Astrocyte (in vitro differentiated cells and primary cell): ENCODE results near the gene RHBDL1. TPM values are rescaled to one million over a fixed set of nuclear protein-coding genes. Genes with fewer than 3 reads are reported as not detected.

Source experiments
- DNase-seq: peaks from one replicate; pipeline ENCODE4 v3.0.0-alpha.2; 2010; ENCODE audit warnings: low read depth
- FAIRE-seq: peaks from 2 replicates; lab custom pipeline; 2011; peaks lifted over from hg19 to GRCh38; lab: Jason Lieb, UNC
- H2AFZ ChIP-seq: 2 replicates; pipeline ENCODE4 v1.6.0; 2012; ENCODE audit warnings: low read depth, low read length, inconsistent platforms
- H3K27ac ChIP-seq: 2 replicates; pipeline ENCODE4 v1.5.1; 2011; ENCODE audit warnings: low read depth, low read length, inconsistent platforms
- H3K27me3 ChIP-seq: 2 replicates; pipeline ENCODE4 v1.6.0; 2011; ENCODE audit warnings: low read length, inconsistent platforms; ENCODE audit not compliant: insufficient read depth
- H3K36me3 ChIP-seq: 2 replicates; pipeline ENCODE4 v1.5.1; 2011; ENCODE audit warnings: low read length, inconsistent platforms; ENCODE audit not compliant: insufficient read depth
- H3K4me1 ChIP-seq: 2 replicates; pipeline ENCODE4 v1.5.1; 2011; ENCODE audit warnings: low read length, inconsistent platforms; ENCODE audit not compliant: insufficient read depth
- H3K4me2 ChIP-seq: 2 replicates; pipeline ENCODE4 v1.6.0; 2012; ENCODE audit warnings: low read length, inconsistent platforms
- H3K4me3 ChIP-seq: 2 replicates; pipeline ENCODE4 v1.5.1; 2011; ENCODE audit warnings: low read depth, mild to moderate bottlenecking, low read length, inconsistent platforms; ENCODE audit not compliant: insufficient read depth
- H3K79me2 ChIP-seq: 2 replicates; pipeline ENCODE4 v1.6.0; 2012; ENCODE audit warnings: mild to moderate bottlenecking, low read length, inconsistent platforms; ENCODE audit not compliant: insufficient read depth
- H3K9ac ChIP-seq: 2 replicates; pipeline ENCODE4 v1.6.0; 2012; ENCODE audit warnings: mild to moderate bottlenecking, low read length, inconsistent platforms
- H3K9me3 ChIP-seq: 2 replicates; pipeline ENCODE4 v1.5.1; 2012; ENCODE audit warnings: low read depth, mild to moderate bottlenecking, low read length, inconsistent platforms; ENCODE audit not compliant: insufficient read depth
- H4K20me1 ChIP-seq: 2 replicates; pipeline ENCODE4 v1.6.0; 2012; ENCODE audit warnings: low read length, inconsistent platforms; ENCODE audit not compliant: insufficient read depth
- H3K27ac Mint-ChIP-seq: one replicate; pipeline ENCODE4 v1.8.0; 2021; ENCODE audit warnings: mild to moderate bottlenecking, mixed read lengths; ENCODE audit not compliant: unreplicated experiment
- H3K27me3 Mint-ChIP-seq: one replicate; pipeline ENCODE4 v1.8.0; 2021; ENCODE audit warnings: low read depth, mixed read lengths; ENCODE audit not compliant: unreplicated experiment
- H3K36me3 Mint-ChIP-seq: one replicate; pipeline ENCODE4 v1.8.0; 2021; ENCODE audit warnings: low read depth, mixed read lengths; ENCODE audit not compliant: unreplicated experiment
- H3K4me1 Mint-ChIP-seq: one replicate; pipeline ENCODE4 v1.8.0; 2021; ENCODE audit warnings: low read depth, mixed read lengths; ENCODE audit not compliant: unreplicated experiment
- H3K4me3 Mint-ChIP-seq: one replicate; pipeline ENCODE4 v1.8.0; 2021; ENCODE audit warnings: mild to moderate bottlenecking, moderate library complexity, mixed read lengths; ENCODE audit not compliant: unreplicated experiment
- H3K9me3 Mint-ChIP-seq: one replicate; pipeline ENCODE4 v1.8.0; 2021; ENCODE audit warnings: mild to moderate bottlenecking, mixed read lengths; ENCODE audit not compliant: unreplicated experiment
- CTCF ChIP-seq: IDR thresholded peaks from 2 replicates; pipeline ENCODE4 v1.5.1; 2011; ENCODE audit warnings: low read depth, mild to moderate bottlenecking, inconsistent platforms, low read length, moderate library complexity; ENCODE audit not compliant: insufficient read depth
- EZH2 ChIP-seq: IDR thresholded peaks from 2 replicates; pipeline ENCODE4 v1.6.1; 2012; ENCODE audit warnings: mild to moderate bottlenecking, low read length, inconsistent platforms; ENCODE audit not compliant: insufficient read depth
- total RNA-seq: library from RNA; stranded (reverse); gene quantifications from 2 replicates; pipeline ENCODE4 v1.2.1, GENCODE V29; 2021

The RHBDL1 gene
- total RNA-seq, 1 donor from 2014 or later = 4.9 TPM

- Histone ChIP-seq H3K4me3 (no peak overlapping the region), H3K9me3 (no peaks in the 10 kb centered on the region), H3K79me2 (peaks cover 7% of the 10 kb centered on the region), H3K36me3 (no peaks in the 10 kb centered on the region), H3K9ac (no peak overlapping the region), H3K27me3 (no peaks in the 10 kb centered on the region), H3K4me1 (peaks cover 38% of the 10 kb centered on the region), H3K27ac (no peak overlapping the region), H2AFZ (no peak overlapping the region), H4K20me1 (peaks cover 47% of the 10 kb centered on the region), H3K4me2 (no peak overlapping the region)
- FAIRE-seq (no peak), DNase-seq (no peak)
- no peaks in the 10 kb centered on the region for H3K4me1 Mint-ChIP-seq
- no peaks in the 10 kb centered on the region for H3K27me3 Mint-ChIP-seq
- H3K36me3 Mint-ChIP-seq = no peaks in the 10 kb centered on the region
- no peak overlapping the region for H3K27ac Mint-ChIP-seq
- peak overlapping the region; percentile 20 for H3K4me3 Mint-ChIP-seq
- no peaks in the 10 kb centered on the region for H3K9me3 Mint-ChIP-seq
- no peak for TF ChIP-seq EZH2
- TF ChIP-seq CTCF = no peak
These were observed 42.9 kb downstream of the RHBDL1 start for GRCh38 chr16:718389-718788.

GRCh38 chr16:718922-719321, 43.5 kb downstream of the RHBDL1 start:
- H3K4me2 ChIP-seq = no peak overlapping the region
- no peaks in the 10 kb centered on the region for H3K36me3 Mint-ChIP-seq
- peak overlapping the region; percentile 67 for H3K4me3 Mint-ChIP-seq

More at GRCh38 chr16:718922-719321, 43.5 kb downstream of the RHBDL1 start:
- no peaks in the 10 kb centered on the region for H3K9me3 Mint-ChIP-seq
- DNase-seq (no peak), FAIRE-seq (no peak)
- no peak for TF ChIP-seq EZH2
- no peak for TF ChIP-seq CTCF
- Histone ChIP-seq H2AFZ (no peak overlapping the region), H3K9ac (no peak overlapping the region), H4K20me1 (peaks cover 47% of the 10 kb centered on the region), H3K4me3 (no peak overlapping the region), H3K4me1 (peaks cover 38% of the 10 kb centered on the region), H3K79me2 (peaks cover 7% of the 10 kb centered on the region), H3K36me3 (no peaks in the 10 kb centered on the region), H3K27me3 (no peaks in the 10 kb centered on the region), H3K9me3 (no peaks in the 10 kb centered on the region), H3K27ac (no peak overlapping the region)
- no peaks in the 10 kb centered on the region for H3K4me1 Mint-ChIP-seq
- no peak overlapping the region for H3K27ac Mint-ChIP-seq
- H3K27me3 Mint-ChIP-seq = no peaks in the 10 kb centered on the region
